ENCODE data around the gene GCNA.

GCNA gene

DNA sequence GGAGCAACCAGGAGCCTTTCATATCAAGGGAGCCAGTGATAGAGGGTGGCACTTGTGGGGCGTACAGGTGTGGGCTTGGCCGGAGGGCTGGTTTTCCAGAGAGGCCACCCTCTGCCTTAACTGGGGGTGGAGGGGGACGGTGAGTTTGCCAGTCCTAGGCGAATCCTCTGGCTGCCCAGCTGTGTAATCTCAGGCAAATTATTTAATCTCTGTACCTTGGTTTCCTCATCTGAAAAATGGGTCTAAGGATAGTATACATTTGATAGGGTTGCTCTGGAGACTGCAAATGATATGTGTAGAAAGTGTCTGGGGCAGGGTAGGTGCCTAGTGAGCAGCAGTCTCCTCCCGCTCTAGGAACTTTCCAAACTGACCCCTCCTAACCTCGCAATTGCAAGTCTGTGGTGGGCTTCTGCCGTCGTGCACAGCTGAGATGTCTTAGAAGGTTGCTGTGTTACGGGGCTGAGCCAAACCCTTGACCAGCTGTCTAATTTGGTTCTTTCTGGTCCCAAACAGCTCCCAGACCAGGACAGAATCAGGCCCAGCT is 43.9 kb downstream of the GCNA start:
- H3K4me3 ChIP-seq (ENCODE audit: low read depth, low read length) = no peak overlapping the region
- H3K79me2 ChIP-seq = no peaks in the 10 kb centered on the region
- H3K27ac ChIP-seq = no peak overlapping the region
- TF ChIP-seq, protein P1, sequence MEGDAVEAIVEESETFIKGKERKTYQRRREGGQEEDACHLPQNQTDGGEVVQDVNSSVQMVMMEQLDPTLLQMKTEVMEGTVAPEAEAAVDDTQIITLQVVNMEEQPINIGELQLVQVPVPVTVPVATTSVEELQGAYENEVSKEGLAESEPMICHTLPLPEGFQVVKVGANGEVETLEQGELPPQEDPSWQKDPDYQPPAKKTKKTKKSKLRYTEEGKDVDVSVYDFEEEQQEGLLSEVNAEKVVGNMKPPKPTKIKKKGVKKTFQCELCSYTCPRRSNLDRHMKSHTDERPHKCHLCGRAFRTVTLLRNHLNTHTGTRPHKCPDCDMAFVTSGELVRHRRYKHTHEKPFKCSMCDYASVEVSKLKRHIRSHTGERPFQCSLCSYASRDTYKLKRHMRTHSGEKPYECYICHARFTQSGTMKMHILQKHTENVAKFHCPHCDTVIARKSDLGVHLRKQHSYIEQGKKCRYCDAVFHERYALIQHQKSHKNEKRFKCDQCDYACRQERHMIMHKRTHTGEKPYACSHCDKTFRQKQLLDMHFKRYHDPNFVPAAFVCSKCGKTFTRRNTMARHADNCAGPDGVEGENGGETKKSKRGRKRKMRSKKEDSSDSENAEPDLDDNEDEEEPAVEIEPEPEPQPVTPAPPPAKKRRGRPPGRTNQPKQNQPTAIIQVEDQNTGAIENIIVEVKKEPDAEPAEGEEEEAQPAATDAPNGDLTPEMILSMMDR (IDR thresholded peaks at IDR 0.05) = no peak
- no peak overlapping the region for H3K4me2 ChIP-seq (ENCODE audit: low read length)
- H3K9ac ChIP-seq = no peak overlapping the region
- H3K4me1 ChIP-seq = no peaks in the 10 kb centered on the region
- H3K27me3 ChIP-seq (ENCODE audit: control insufficient read depth, insufficient read depth, low read length) = no peaks in the 10 kb centered on the region
- H2AFZ ChIP-seq = no peak overlapping the region
- no peaks in the 10 kb centered on the region for H3K36me3 ChIP-seq (ENCODE audit: control insufficient read depth, insufficient read depth, low read length)
- H3K9me3 ChIP-seq (ENCODE audit: control insufficient read depth, low read length) = no peaks in the 10 kb centered on the region

DNA sequence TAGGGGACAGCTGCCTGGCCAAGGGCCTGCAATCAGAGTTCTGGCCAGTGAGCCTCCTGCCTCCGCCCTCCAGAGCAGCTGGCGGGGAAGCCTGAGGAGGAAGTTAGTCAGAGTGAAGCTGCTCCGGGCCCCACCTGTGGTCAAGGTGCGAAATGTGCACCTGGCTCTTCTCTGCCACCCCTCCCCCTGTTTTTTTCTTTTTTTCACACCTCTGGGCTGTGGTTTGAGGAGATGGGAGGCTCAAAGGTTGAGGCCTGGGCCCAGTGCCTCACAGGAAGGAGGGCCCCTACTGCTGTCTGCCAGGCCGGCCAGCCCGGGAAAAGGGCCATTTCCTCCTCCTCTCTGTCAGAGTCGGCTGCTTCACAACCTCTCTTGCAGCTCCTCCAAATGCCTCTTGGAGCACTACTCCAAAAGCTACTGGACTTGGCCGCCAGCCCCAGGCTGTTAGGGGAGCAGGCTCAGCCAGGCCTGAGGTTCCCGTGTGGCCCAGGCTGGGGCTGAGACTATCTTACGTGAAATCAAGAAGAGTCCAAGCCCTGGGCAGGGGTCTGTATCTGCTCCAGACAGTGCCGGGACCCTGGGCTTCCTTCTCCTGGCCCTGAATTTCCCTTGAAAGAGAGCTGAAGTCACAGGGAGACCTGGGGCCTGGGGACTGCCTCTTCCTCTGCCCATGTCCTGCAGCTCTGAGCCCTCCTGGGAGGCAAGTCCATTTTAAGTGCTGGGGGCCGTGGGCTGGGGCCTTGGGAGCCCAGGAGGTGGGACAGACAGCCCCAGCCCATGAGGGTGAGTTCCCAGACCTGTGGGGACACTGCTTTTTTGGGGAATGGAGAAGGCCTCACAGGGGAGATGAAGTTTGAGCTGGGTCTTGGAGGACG is 44.6 kb downstream of the GCNA start:
- H3K4me1 ChIP-seq = no peaks in the 10 kb centered on the region
- H3K36me3 ChIP-seq (ENCODE audit: control insufficient read depth, insufficient read depth, low read length) = no peaks in the 10 kb centered on the region
- no peak overlapping the region for H3K4me2 ChIP-seq (ENCODE audit: low read length)
- no peaks in the 10 kb centered on the region for H3K27me3 ChIP-seq (ENCODE audit: control insufficient read depth, insufficient read depth, low read length)
- TF ChIP-seq, protein P1 (IDR thresholded peaks at IDR 0.05) = no peak
- H3K4me3 ChIP-seq (ENCODE audit: low read depth, low read length) = no peak overlapping the region
- peak overlapping the region; percentile 16 for H3K27ac ChIP-seq
- H3K9me3 ChIP-seq (ENCODE audit: control insufficient read depth, low read length) = no peaks in the 10 kb centered on the region
- H3K79me2 ChIP-seq = no peaks in the 10 kb centered on the region
- peak overlapping the region; percentile 57 for H2AFZ ChIP-seq
- no peak overlapping the region for H3K9ac ChIP-seq

- Histone ChIP-seq H3K4me2 (ENCODE audit: low read length) (no peak overlapping the region), H3K4me1 (no peaks in the 10 kb centered on the region)
- TF ChIP-seq, protein P1 (IDR thresholded peaks at IDR 0.05) = no peak
Measured at GRCh38 chrX:71623714-71624113, 45.5 kb downstream of the GCNA start.

GRCh38 chrX:71625471-71625870 is 47.2 kb downstream of the GCNA start:
- Histone ChIP-seq H2AFZ (no peak overlapping the region), H3K4me1 (no peaks in the 10 kb centered on the region), H3K9me3 (ENCODE audit: control insufficient read depth, low read length) (no peaks in the 10 kb centered on the region), H3K36me3 (ENCODE audit: control insufficient read depth, insufficient read depth, low read length) (no peaks in the 10 kb centered on the region), H3K79me2 (no peaks in the 10 kb centered on the region), H3K27me3 (ENCODE audit: control insufficient read depth, insufficient read depth, low read length) (no peaks in the 10 kb centered on the region), H3K27ac (no peak overlapping the region), H3K9ac (no peak overlapping the region), H3K4me2 (ENCODE audit: low read length) (no peak overlapping the region), H3K4me3 (ENCODE audit: low read depth, low read length) (no peak overlapping the region)
- TF ChIP-seq, protein P1 (IDR thresholded peaks at IDR 0.05) = no peak

More at GRCh38 chrX:71623714-71624113, 45.5 kb downstream of the GCNA start:
- Histone ChIP-seq H3K4me3 (ENCODE audit: low read depth, low read length) (no peak overlapping the region), H3K36me3 (ENCODE audit: control insufficient read depth, insufficient read depth, low read length) (no peaks in the 10 kb centered on the region), H3K9ac (no peak overlapping the region), H3K9me3 (ENCODE audit: control insufficient read depth, low read length) (no peaks in the 10 kb centered on the region), H3K27me3 (ENCODE audit: control insufficient read depth, insufficient read depth, low read length) (no peaks in the 10 kb centered on the region), H2AFZ (no peak overlapping the region), H3K79me2 (no peaks in the 10 kb centered on the region), H3K27ac (no peak overlapping the region)
